ENCODE measurements around the gene MTG2.

- TF ChIP-seq POLR2A (IDR thresholded peaks at IDR 0.05; ENCODE audit: control extremely low read depth in 1 of 2, low read depth in 2 of 2, low read length in 2 of 2) (no peak), CEBPB (IDR thresholded peaks at IDR 0.05; ENCODE audit: low read depth, low read length) (no peak), POLR2AphosphoS5 (IDR thresholded peaks at IDR 0.05; ENCODE audit: low read depth, low read length) (no peak), SIN3A (conservative IDR thresholded peaks at IDR 0.05 in 1 of 2, IDR thresholded peaks at IDR 0.05 in 1 of 2; ENCODE audit: low read depth in 1 of 2, low read length in 2 of 2) (no peak), SP4 (IDR thresholded peaks at IDR 0.05; ENCODE audit: low read length) (no peak), YY1 (IDR thresholded peaks at IDR 0.05; ENCODE audit: low read depth, low read length) (no peak), CBX8 (IDR thresholded peaks at IDR 0.05; ENCODE audit: borderline replicate concordance, low read depth, low read length) (no peak), EZH2 (IDR thresholded peaks at IDR 0.05; ENCODE audit: low read depth, low read length, severe bottlenecking) (no peak), ATF2 (IDR thresholded peaks at IDR 0.05; ENCODE audit: low read length) (no peak), BCL11A (IDR thresholded peaks at IDR 0.05; ENCODE audit: low read depth in 2 of 2, low read length in 2 of 2) (no peak)
- TF ChIP-seq, protein P1, sequence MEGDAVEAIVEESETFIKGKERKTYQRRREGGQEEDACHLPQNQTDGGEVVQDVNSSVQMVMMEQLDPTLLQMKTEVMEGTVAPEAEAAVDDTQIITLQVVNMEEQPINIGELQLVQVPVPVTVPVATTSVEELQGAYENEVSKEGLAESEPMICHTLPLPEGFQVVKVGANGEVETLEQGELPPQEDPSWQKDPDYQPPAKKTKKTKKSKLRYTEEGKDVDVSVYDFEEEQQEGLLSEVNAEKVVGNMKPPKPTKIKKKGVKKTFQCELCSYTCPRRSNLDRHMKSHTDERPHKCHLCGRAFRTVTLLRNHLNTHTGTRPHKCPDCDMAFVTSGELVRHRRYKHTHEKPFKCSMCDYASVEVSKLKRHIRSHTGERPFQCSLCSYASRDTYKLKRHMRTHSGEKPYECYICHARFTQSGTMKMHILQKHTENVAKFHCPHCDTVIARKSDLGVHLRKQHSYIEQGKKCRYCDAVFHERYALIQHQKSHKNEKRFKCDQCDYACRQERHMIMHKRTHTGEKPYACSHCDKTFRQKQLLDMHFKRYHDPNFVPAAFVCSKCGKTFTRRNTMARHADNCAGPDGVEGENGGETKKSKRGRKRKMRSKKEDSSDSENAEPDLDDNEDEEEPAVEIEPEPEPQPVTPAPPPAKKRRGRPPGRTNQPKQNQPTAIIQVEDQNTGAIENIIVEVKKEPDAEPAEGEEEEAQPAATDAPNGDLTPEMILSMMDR (IDR thresholded peaks at IDR 0.05; ENCODE audit: control extremely low read depth in 1 of 3, insufficient read depth in 1 of 3, low read depth in 1 of 3, low read length in 3 of 3): no peak
Observed at GRCh38 chr20:62170536-62170935, 12.3 kb upstream of the MTG2 start.
